Adrenal gland (tissue), 5 donors: ENCODE results near the gene FAM9B.

Experiments
- POLR2A ChIP-seq, 2 donors: fragments of 450-650 bp; IDR thresholded peaks; one replicate each; pipeline ENCODE4 v1.6.1; 2017; ENCODE audit warnings: antibody characterized with exemption in 2 of 2, mild to moderate bottlenecking in 2 of 2, moderate library complexity in 1 of 2
- TF ChIP-seq, protein P1 (sequence below), 6 experiments: fragments of 450-650 bp in 4 of 6; fragments of 200-600 bp in 2 of 6; sonication (generic) in 1 of 6; IDR thresholded peaks; 1 replicate in 5 of 6; 2 replicates in 1 of 6; pipeline versions ENCODE4 v1.5.1 to v1.8.0; 2016 to 2021; ENCODE audit warnings: antibody characterized with exemption in 6 of 6, mild to moderate bottlenecking in 2 of 6, moderate library complexity in 1 of 6
- donor health status: DM: no; HTN: no; CAD: no.

DNA sequence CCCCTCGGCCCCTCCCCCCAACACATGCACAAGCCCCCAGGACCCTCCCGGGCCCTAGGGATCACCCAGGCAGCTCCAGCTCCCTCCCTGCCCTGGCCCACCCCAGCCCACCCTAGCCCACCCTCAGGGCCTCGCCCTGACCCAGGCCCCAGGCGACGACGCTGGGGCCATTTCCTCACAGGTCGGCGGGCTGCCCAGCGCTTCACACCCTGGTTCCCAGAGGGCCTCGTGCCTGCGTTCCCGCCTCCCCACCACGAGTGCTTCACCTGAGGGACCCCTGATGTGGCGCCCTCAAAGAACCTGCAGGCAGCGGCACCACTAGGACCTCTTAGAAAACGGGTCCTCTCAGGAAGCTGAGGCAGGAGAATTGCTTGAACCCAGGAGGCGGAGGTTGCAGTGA is 341 bp downstream of the FAM9B start:
- TF ChIP-seq, protein P1, sequence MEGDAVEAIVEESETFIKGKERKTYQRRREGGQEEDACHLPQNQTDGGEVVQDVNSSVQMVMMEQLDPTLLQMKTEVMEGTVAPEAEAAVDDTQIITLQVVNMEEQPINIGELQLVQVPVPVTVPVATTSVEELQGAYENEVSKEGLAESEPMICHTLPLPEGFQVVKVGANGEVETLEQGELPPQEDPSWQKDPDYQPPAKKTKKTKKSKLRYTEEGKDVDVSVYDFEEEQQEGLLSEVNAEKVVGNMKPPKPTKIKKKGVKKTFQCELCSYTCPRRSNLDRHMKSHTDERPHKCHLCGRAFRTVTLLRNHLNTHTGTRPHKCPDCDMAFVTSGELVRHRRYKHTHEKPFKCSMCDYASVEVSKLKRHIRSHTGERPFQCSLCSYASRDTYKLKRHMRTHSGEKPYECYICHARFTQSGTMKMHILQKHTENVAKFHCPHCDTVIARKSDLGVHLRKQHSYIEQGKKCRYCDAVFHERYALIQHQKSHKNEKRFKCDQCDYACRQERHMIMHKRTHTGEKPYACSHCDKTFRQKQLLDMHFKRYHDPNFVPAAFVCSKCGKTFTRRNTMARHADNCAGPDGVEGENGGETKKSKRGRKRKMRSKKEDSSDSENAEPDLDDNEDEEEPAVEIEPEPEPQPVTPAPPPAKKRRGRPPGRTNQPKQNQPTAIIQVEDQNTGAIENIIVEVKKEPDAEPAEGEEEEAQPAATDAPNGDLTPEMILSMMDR (IDR thresholded peaks at IDR 0.05) = no peak
- TF ChIP-seq POLR2A (IDR thresholded peaks at IDR 0.05) = no peak
